Coronary artery (tissue), 2 donors: Measurements from ENCODE around the gene OSCP1.

ENCODE experiments used
- DNase-seq: peaks from one replicate; pipeline ENCODE4 v3.0.0-alpha.2; 2017; ENCODE audit warnings: low spot score
- H3K27ac ChIP-seq, 2 donors: fragments of 200-600 bp; sonication (generic); one replicate each; pipeline ENCODE4 v1.5.1; 2016 to 2019
- H3K4me3 ChIP-seq: fragments of 200-600 bp; sonication (generic); 2 replicates; pipeline ENCODE4 v1.5.1; 2016; ENCODE audit warnings: mild to moderate bottlenecking, moderate library complexity
- TF ChIP-seq, protein P1 (sequence below): fragments of 200-600 bp; sonication (generic); IDR thresholded peaks from one replicate; pipeline ENCODE4 v1.5.1; 2019; ENCODE audit warnings: antibody characterized with exemption

OSCP1 gene

DNA sequence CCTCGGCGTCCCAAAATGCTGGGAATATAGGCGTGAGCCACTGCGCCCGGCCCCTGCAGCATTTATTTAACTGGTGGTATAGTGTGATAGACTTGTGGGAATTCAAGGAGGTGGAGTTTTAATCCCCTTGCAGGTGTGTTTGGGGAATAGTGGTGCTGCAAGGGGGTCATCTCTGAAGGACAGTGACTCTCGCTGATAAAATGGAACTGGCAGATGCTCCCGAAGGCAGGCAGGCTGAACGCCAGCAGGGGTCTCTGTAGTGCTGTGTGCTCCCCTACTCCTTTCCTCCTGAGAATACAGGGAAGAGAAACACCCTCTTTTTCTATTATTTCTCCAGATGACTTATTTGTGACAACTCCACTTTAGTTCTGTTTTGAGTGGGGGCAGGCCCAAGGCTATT lies 4.0 kb downstream of the OSCP1 start:
- H3K27ac ChIP-seq, result no peak overlapping the region
- TF ChIP-seq, protein P1, sequence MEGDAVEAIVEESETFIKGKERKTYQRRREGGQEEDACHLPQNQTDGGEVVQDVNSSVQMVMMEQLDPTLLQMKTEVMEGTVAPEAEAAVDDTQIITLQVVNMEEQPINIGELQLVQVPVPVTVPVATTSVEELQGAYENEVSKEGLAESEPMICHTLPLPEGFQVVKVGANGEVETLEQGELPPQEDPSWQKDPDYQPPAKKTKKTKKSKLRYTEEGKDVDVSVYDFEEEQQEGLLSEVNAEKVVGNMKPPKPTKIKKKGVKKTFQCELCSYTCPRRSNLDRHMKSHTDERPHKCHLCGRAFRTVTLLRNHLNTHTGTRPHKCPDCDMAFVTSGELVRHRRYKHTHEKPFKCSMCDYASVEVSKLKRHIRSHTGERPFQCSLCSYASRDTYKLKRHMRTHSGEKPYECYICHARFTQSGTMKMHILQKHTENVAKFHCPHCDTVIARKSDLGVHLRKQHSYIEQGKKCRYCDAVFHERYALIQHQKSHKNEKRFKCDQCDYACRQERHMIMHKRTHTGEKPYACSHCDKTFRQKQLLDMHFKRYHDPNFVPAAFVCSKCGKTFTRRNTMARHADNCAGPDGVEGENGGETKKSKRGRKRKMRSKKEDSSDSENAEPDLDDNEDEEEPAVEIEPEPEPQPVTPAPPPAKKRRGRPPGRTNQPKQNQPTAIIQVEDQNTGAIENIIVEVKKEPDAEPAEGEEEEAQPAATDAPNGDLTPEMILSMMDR, result no peak
- H3K4me3 ChIP-seq, result no peak overlapping the region
- DNase-seq, result no peak

DNA sequence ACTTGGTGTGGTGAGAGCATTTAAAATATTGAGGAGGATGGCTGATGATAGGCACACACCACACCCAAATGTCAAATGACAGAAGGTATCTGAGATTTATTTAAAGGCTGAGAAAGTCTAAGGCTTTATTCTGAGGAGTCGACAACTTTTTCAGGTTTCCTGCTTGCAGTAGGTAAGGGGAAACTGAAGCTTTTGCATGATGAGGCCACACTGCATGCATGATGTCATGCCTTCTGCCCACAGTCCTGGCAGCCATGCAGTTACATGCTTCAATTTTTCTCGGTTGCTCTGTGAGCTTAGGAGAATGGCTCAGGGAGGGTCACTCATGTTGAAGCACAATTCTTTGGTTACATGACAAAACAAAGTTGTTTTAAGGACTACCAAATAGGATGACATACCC lies 7.0 kb downstream of the OSCP1 start:
- DNase-seq, result no peak
- H3K4me3 ChIP-seq, result no peak overlapping the region
- TF ChIP-seq, protein P1, result no peak
- H3K27ac ChIP-seq, result no peak overlapping the region

DNA sequence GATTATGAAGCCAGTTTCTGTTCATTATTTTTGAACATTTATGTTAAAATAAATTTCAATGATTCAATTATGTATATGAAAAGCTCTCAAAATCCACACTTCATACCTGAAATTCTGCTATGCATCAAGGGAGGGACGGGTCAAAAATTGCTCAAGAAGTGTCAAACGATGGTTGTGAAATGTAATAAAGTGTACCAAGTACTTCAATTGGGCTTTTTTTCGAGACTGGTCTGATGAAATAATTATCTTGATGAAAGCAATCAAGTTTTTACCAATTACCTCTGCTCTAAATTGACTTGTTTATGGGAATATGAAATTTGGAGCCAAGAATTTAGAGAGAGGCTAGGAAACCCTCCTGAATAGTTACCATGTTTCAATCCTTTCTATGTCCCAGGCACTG lies 7.9 kb downstream of the OSCP1 start:
- TF ChIP-seq, protein P1, result no peak
- Histone ChIP-seq H3K4me3 (no peak overlapping the region), H3K27ac (no peak overlapping the region)
- DNase-seq, result no peak

DNA sequence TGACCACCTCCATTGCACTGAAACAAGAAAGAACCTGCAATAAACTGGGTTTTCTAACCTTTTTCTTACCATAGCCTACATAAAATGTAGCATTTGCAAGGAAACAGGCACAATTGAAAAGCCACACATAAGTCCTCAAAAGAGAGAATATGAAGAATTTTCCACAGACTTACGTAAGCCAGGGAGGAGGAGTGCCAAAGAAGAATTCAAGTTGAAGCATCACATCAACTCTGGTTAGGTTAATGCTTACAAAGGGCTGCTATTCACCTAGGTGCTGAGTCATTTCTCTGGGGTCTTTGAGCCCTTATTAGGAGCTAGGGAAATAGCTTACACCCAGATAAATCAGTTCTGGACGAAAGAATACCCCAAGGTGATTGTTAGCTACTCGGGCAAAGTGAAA lies 9.6 kb downstream of the OSCP1 start:
- no peak for DNase-seq
- TF ChIP-seq, protein P1, result no peak
- no peak overlapping the region for H3K27ac ChIP-seq
- no peak overlapping the region for H3K4me3 ChIP-seq

DNA sequence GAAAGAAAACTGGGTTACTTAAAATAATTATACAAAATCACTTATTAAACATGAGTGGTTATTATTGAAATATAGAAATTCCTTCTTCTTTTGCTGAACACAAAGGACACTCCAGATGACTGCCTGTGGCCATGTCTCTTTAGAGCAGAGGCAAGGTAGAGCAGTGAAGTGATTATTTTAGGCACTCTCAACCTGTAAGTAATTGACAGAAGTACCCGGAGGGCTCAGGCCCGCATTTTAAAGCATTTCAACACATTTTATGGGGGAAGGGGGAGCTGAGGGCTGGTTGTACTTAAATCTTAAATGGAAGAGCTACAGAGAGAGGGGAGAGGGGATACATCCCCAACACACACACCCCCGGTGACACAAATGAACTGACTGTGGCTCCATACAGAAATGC lies 10.2 kb downstream of the OSCP1 start:
- no peak overlapping the region for H3K27ac ChIP-seq
- TF ChIP-seq, protein P1, result no peak
- DNase-seq, result no peak
- H3K4me3 ChIP-seq, result no peak overlapping the region

DNA sequence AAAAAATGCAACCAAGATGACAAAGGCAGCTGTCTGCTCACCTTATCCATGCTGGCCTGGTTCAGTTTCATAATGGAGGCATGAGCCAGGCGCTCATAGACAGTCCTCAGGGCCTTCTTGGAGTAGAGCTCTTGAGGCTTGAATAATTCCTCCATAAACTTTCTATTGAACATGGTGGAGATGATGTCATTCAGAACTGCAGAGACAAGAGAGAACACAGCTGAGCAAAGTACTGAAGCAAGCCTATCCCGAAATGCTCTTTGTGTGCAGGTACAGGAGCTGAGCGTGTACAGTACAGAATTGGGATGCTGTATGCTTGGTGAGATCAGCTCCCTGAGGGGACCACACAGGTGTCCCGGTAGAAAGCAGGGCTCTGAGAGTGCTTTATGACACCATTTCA lies 11.5 kb downstream of the OSCP1 start:
- no peak overlapping the region for H3K4me3 ChIP-seq
- TF ChIP-seq, protein P1, result no peak
- no peak overlapping the region for H3K27ac ChIP-seq
- DNase-seq, result no peak

DNA sequence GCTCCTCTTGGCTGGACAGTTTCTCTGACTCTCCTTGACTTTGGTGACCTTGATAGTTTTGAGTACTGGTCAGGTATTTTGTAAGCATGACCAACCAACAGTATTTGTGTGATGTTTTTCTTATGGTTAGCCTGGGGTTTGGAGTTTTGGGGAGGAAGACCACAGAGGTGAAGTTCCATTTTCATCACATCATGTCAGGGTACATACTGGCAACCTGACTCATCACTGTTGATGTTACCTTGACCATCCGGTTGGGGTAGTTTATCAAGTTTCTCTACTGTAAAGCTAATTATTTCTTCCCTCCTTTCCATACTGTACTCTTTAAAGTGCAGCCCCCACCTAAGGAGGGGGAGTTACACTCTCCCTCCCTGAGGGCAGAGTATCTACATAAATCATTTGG lies 13.4 kb downstream of the OSCP1 start:
- no peak for DNase-seq
- Histone ChIP-seq H3K4me3 (no peak overlapping the region), H3K27ac (no peak overlapping the region)
- TF ChIP-seq, protein P1, result no peak
